HEK293 (cell line): ENCODE measurements around the gene UTP25.

Experiments
- CTCF ChIA-PET: fragments of 350-600 bp; formaldehyde crosslinking; extraction: SDS; loops from one replicate; lab custom pipeline; 2021; ENCODE audit warnings: antibody characterized with exemption; lab: Yijun Ruan, JAX
- POLR2A ChIA-PET: fragments of 300-600 bp; formaldehyde crosslinking; extraction: SDS; loops from one replicate; lab custom pipeline; 2020; ENCODE audit warnings: antibody characterized with exemption, inconsistent platforms; lab: Yijun Ruan, JAX
- H3K27ac ChIP-seq: fragments of 200-500 bp; sonication (Bioruptor generic); 2 replicates; pipeline ENCODE4 v1.5.1; 2014; ENCODE audit warnings: low read depth, low read length, control low read depth, inconsistent platforms; ENCODE audit errors: extremely low read depth
- H3K36me3 ChIP-seq, 2 experiments: fragments of 200-500 bp in 1 of 2; sonication (Bioruptor generic) in 1 of 2; 1 replicate in 1 of 2; 2 replicates in 1 of 2; pipeline ENCODE4 v1.5.1; 2014 to 2017; ENCODE audit warnings: inconsistent platforms in 2 of 2, low read length in 2 of 2; ENCODE audit not compliant: control insufficient read depth in 2 of 2, insufficient read depth in 1 of 2
- H3K4me1 ChIP-seq: fragments of 200-500 bp; sonication (Bioruptor generic); 2 replicates; pipeline ENCODE4 v1.5.1; 2014; ENCODE audit warnings: mild to moderate bottlenecking, low read length, inconsistent platforms; ENCODE audit not compliant: control insufficient read depth, insufficient read depth
- H3K4me3 ChIP-seq: 2 replicates; pipeline ENCODE4 v1.5.1; 2011; ENCODE audit warnings: low read depth, mild to moderate bottlenecking, control low read depth, low read length, moderate library complexity
- H3K9me3 ChIP-seq: fragments of 200-500 bp; sonication (Bioruptor generic); 2 replicates; pipeline ENCODE4 v1.5.1; 2014; ENCODE audit warnings: low read depth, low read length, inconsistent platforms; ENCODE audit not compliant: control insufficient read depth, insufficient read depth
- GLI2 ChIP-seq: fragments of 450-650 bp; formaldehyde crosslinking; IDR thresholded peaks from 2 replicates; pipeline ENCODE4; 2017; ENCODE audit warnings: missing biosample characterization, missing genetic modification characterization, low read depth, borderline replicate concordance
- GLIS1 ChIP-seq: fragments of 450-650 bp; formaldehyde crosslinking; IDR thresholded peaks from 2 replicates; pipeline ENCODE4 v1.5.1; 2016; ENCODE audit warnings: missing biosample characterization, missing genetic modification characterization
- HOXD13 ChIP-seq: sonication (generic); formaldehyde crosslinking; IDR thresholded peaks from 2 replicates; pipeline ENCODE4 v1.8.0; 2022; ENCODE audit warnings: missing genetic modification reagents, borderline replicate concordance
- IKZF3 ChIP-seq: fragments of 450-650 bp; IDR thresholded peaks from 2 replicates; pipeline ENCODE4 v1.5.0; 2018; ENCODE audit warnings: missing biosample characterization, mild to moderate bottlenecking, missing genetic modification characterization, moderate library complexity
- KLF10 ChIP-seq: fragments of 450-650 bp; IDR thresholded peaks from 2 replicates; pipeline ENCODE4 v1.5.1; 2018; ENCODE audit warnings: missing biosample characterization, mild to moderate bottlenecking, missing genetic modification characterization
- KLF7 ChIP-seq: fragments of 450-650 bp; formaldehyde crosslinking; IDR thresholded peaks from 2 replicates; pipeline ENCODE4 v1.5.1; 2016; ENCODE audit warnings: missing biosample characterization, missing genetic modification characterization, borderline replicate concordance
- RBAK ChIP-seq: fragments of 450-650 bp; formaldehyde crosslinking; IDR thresholded peaks from 2 replicates; pipeline ENCODE4 v1.5.1; 2016; ENCODE audit warnings: missing biosample characterization, missing genetic modification characterization
- SCRT2 ChIP-seq: fragments of 450-650 bp; formaldehyde crosslinking; IDR thresholded peaks from 2 replicates; pipeline ENCODE4 v1.5.1; 2016; ENCODE audit warnings: missing biosample characterization, missing genetic modification characterization
- YY2 ChIP-seq: fragments of 450-650 bp; formaldehyde crosslinking; IDR thresholded peaks from 2 replicates; pipeline ENCODE4 v1.5.1; 2016; ENCODE audit warnings: missing biosample characterization, missing genetic modification characterization
- ZEB2 ChIP-seq: fragments of 450-650 bp; formaldehyde crosslinking; IDR thresholded peaks from 2 replicates; pipeline ENCODE4 v1.5.1; 2016; ENCODE audit warnings: missing biosample characterization, missing genetic modification characterization
- ZFHX2 ChIP-seq: fragments of 450-650 bp; formaldehyde crosslinking; conservative IDR thresholded peaks from 2 replicates; pipeline ENCODE4 v1.5.1; 2016; ENCODE audit warnings: missing biosample characterization, missing genetic modification characterization
- ZFP69B ChIP-seq: fragments of 450-650 bp; formaldehyde crosslinking; IDR thresholded peaks from 2 replicates; pipeline ENCODE4 v1.5.1; 2016; ENCODE audit warnings: missing biosample characterization, missing genetic modification characterization
- ZIC2 ChIP-seq: fragments of 450-650 bp; formaldehyde crosslinking; IDR thresholded peaks from 2 replicates; pipeline ENCODE4 v1.5.1; 2016; ENCODE audit warnings: missing biosample characterization, missing genetic modification characterization
- ZNF175 ChIP-seq: fragments of 450-650 bp; formaldehyde crosslinking; IDR thresholded peaks from 2 replicates; pipeline ENCODE4 v1.5.1; 2016; ENCODE audit warnings: missing biosample characterization, missing genetic modification characterization
- ZNF239 ChIP-seq: fragments of 450-650 bp; formaldehyde crosslinking; IDR thresholded peaks from 2 replicates; pipeline ENCODE4 v1.5.1; 2016; ENCODE audit warnings: missing biosample characterization, missing genetic modification characterization
- ZNF24 ChIP-seq: fragments of 450-650 bp; formaldehyde crosslinking; IDR thresholded peaks from 2 replicates; pipeline ENCODE4 v1.5.1; 2016; ENCODE audit warnings: missing biosample characterization, missing genetic modification characterization
- ZNF274 ChIP-seq, 2 experiments: fragments of 200-500 bp in 1 of 2; fragments of 450-650 bp in 1 of 2; sonication (Bioruptor generic) in 1 of 2; formaldehyde crosslinking in 1 of 2; IDR thresholded peaks; 2 replicates each; pipeline versions ENCODE4 v1.5.1 to v1.6.1; 2014 to 2016; ENCODE audit warnings: borderline replicate concordance in 1 of 2, inconsistent platforms in 1 of 2, low read length in 1 of 2, missing biosample characterization in 1 of 2, missing genetic modification characterization in 1 of 2
- ZNF335 ChIP-seq: fragments of 450-650 bp; formaldehyde crosslinking; conservative IDR thresholded peaks from 2 replicates; pipeline ENCODE4 v1.5.1; 2016; ENCODE audit warnings: missing biosample characterization, missing genetic modification characterization
- ZNF37A ChIP-seq: fragments of 450-650 bp; IDR thresholded peaks from 2 replicates; pipeline ENCODE4 v1.5.1; 2018; ENCODE audit warnings: missing biosample characterization, missing genetic modification characterization
- ZNF623 ChIP-seq: fragments of 450-650 bp; formaldehyde crosslinking; IDR thresholded peaks from 2 replicates; pipeline ENCODE4 v1.5.1; 2016; ENCODE audit warnings: missing biosample characterization, missing genetic modification characterization
- ZNF660 ChIP-seq: fragments of 450-650 bp; IDR thresholded peaks from 2 replicates; pipeline ENCODE4 v1.5.1; 2018; ENCODE audit warnings: missing biosample characterization, mild to moderate bottlenecking, missing genetic modification characterization
- ZNF664 ChIP-seq: fragments of 450-650 bp; formaldehyde crosslinking; IDR thresholded peaks from 2 replicates; pipeline ENCODE4 v1.5.1; 2016; ENCODE audit warnings: missing biosample characterization, missing genetic modification characterization
- ZNF777 ChIP-seq: fragments of 450-650 bp; formaldehyde crosslinking; IDR thresholded peaks from 2 replicates; pipeline ENCODE4 v1.5.1; 2017; ENCODE audit warnings: missing biosample characterization, missing genetic modification characterization, borderline replicate concordance
- ZXDB ChIP-seq: fragments of 450-650 bp; formaldehyde crosslinking; IDR thresholded peaks from 2 replicates; pipeline ENCODE4 v1.5.1; 2016; ENCODE audit warnings: missing biosample characterization, missing genetic modification characterization
- TF ChIP-seq, protein P1 (sequence below): fragments of 450-650 bp; formaldehyde crosslinking; IDR thresholded peaks from 2 replicates; pipeline ENCODE4 v1.5.1; 2016; ENCODE audit warnings: missing biosample characterization, missing genetic modification characterization
- TF ChIP-seq, protein P2 (sequence below): fragments of 450-650 bp; formaldehyde crosslinking; IDR thresholded peaks from 2 replicates; pipeline ENCODE4 v1.5.1; 2016; ENCODE audit warnings: missing biosample characterization, missing genetic modification characterization
- TF ChIP-seq, protein P3 (sequence below): fragments of 450-650 bp; formaldehyde crosslinking; IDR thresholded peaks from 2 replicates; pipeline ENCODE4 v1.5.1; 2016; ENCODE audit warnings: missing biosample characterization, missing genetic modification characterization
- TF ChIP-seq, protein P4 (sequence below): fragments of 450-650 bp; formaldehyde crosslinking; IDR thresholded peaks from 2 replicates; pipeline ENCODE4 v1.5.1; 2016; ENCODE audit warnings: missing biosample characterization, missing genetic modification characterization

The UTP25 gene

DNA sequence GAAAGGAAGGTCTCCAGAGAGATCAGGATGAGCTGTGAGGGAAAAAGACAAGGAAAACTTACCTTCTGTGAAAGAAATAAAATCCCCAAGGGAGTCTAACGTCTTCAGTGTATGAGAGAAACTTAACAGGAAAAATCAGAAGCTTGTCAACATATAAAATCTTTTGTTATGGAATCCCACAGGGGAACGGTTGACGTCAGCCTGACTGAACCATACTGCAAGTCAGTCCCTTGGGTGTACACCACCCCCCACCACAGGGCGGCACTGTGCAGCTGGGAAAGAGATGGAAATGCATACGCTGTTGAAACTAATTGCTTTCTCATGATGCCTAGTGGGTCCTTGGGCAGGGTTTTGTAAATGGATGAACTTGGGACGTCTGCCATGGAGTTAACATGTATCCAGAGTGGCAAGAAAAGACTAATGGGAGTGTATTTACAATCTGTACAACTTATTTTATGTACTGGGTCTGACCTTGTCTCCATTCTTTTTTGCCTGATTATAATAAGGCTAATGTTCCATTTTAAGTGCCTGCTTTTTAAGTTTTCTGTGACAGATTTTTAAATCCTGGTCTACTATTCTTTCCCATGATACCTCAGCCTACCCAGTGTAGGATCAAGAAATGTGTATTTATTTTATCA, 22.7 kb downstream of the UTP25 start (continued):
- TF ChIP-seq, protein P1, sequence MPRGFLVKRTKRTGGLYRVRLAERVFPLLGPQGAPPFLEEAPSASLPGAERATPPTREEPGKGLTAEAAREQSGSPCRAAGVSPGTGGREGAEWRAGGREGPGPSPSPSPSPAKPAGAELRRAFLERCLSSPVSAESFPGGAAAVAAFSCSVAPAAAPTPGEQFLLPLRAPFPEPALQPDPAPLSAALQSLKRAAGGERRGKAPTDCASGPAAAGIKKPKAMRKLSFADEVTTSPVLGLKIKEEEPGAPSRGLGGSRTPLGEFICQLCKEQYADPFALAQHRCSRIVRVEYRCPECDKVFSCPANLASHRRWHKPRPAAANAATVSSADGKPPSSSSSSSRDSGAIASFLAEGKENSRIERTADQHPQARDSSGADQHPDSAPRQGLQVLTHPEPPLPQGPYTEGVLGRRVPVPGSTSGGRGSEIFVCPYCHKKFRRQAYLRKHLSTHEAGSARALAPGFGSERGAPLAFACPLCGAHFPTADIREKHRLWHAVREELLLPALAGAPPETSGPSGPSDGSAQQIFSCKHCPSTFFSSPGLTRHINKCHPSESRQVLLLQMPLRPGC (tag by site-specific recombination) = 0 out of 2 replicates have a peak, but pooled peaks have one; percentile 35
- TF ChIP-seq ZXDB (tag by site-specific recombination) (0 out of 2 replicates have a peak, but pooled peaks have one; percentile 30), ZIC2 (tag by site-specific recombination) (no peak), ZNF175 (tag by site-specific recombination) (no peak), SCRT2 (tag by site-specific recombination) (peak; percentile 35; the same call in 1 of the 2 replicates), ZNF623 (tag by site-specific recombination) (no peak), ZNF660 (tag by site-specific recombination) (peak; percentile 91), IKZF3 (peak; percentile 60), ZNF37A (tag by site-specific recombination) (no peak), ZNF239 (tag by site-specific recombination) (no peak), ZNF24 (tag by site-specific recombination) (0 out of 2 replicates have a peak, but pooled peaks have one; percentile 48), HOXD13 (CRISPR knock-in tag) (no peak), ZFHX2 (tag by site-specific recombination) (no peak), ZEB2 (peak; percentile 76; the same call in 1 of the 2 replicates), KLF7 (tag by site-specific recombination) (no peak)
- TF ChIP-seq, protein P2, sequence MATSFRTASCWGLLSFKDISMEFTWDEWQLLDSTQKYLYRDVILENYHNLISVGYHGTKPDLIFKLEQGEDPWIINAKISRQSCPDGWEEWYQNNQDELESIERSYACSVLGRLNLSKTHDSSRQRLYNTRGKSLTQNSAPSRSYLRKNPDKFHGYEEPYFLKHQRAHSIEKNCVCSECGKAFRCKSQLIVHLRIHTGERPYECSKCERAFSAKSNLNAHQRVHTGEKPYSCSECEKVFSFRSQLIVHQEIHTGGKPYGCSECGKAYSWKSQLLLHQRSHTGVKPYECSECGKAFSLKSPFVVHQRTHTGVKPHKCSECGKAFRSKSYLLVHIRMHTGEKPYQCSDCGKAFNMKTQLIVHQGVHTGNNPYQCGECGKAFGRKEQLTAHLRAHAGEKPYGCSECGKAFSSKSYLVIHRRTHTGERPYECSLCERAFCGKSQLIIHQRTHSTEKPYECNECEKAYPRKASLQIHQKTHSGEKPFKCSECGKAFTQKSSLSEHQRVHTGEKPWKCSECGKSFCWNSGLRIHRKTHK = no peak
- TF ChIP-seq, all 188 proteins: peak for 41

DNA sequence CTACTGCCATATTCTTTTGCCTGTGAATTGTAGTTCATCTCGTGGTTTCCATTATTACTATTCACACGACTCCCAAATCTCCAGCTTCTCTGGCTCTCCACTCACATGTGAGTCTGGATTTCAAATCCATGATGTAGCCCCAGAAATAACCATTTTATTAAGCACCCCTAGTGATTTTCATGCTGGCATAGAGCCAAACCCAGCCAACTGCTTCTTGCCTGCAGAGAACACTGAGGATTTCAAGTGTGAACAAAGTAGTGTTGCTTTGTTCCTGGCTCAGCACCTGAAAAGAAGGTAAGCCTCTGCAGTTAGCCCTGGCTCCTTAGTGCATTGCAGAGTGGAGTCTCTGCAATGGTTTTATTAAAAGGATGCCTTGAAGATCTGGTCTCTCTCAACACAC, 25.9 kb downstream of the UTP25 start:
- ChIA-PET POLR2A (interaction anchor here (0.6 to 0.9 kb wide), 3 partner anchors 9 to 137 kb away, joined by 3 read pairs; no protein-coding TSS in a partner anchor), CTCF (interaction anchor here (0.7 to 1.3 kb wide), 3 partner anchors 261 to 458 kb away, joined by 3 to 4 read pairs (median 3); no protein-coding TSS in a partner anchor)
- Histone ChIP-seq H3K4me1 (0 out of 2 replicates have a peak, but pooled peaks cover 5% of the 10 kb centered on the region), H3K9me3 (no peaks in the 10 kb centered on the region), H3K4me3 (no peak overlapping the region), H3K36me3 (peaks cover 11 to 43% of the 10 kb centered on the region in 2 experiments; a peak in 2 of 3 replicates), H3K27ac (no peak overlapping the region)
- TF ChIP-seq ZNF335 (tag by site-specific recombination) (no peak), YY2 (tag by site-specific recombination) (no peak), ZNF623 (tag by site-specific recombination) (no peak), ZNF660 (tag by site-specific recombination) (no peak)

DNA sequence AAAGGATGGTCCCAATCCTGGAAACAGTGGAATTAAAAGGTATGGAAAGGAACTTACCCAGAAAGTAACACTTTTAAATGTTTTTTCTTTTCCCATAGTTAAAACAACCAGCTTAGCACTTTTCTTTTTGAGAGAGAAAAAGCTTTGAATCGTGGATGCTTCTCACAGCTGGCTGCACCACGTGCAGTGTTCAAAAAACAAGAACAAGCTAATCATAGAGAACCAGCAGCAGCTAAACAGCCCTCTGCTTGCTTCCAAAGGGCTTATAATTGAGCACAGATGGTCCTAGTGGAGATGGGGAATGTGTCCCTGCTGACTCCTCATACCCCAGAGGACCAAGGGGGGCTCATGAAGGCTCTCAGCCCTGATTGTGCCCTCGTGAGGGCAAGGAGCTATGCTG, 26.4 kb downstream of the UTP25 start:
- peaks cover 11 to 43% of the 10 kb centered on the region in 2 experiments; a peak in 2 of 3 replicates for H3K36me3 ChIP-seq
- CTCF ChIA-PET = interaction anchor here (0.6 to 2.0 kb wide), 4 partner anchors 135 to 289 kb away, joined by 3 to 10 read pairs (median 3); no protein-coding TSS in a partner anchor
- TF ChIP-seq ZNF274 (IDR thresholded peaks at IDR 0.05; ENCODE audit: low read length) = no peak
- TF ChIP-seq ZNF274 (tag by site-specific recombination; IDR thresholded peaks at IDR 0.05; ENCODE audit: borderline replicate concordance) = no peak
- TF ChIP-seq KLF10 = no peak
- TF ChIP-seq, protein P3, sequence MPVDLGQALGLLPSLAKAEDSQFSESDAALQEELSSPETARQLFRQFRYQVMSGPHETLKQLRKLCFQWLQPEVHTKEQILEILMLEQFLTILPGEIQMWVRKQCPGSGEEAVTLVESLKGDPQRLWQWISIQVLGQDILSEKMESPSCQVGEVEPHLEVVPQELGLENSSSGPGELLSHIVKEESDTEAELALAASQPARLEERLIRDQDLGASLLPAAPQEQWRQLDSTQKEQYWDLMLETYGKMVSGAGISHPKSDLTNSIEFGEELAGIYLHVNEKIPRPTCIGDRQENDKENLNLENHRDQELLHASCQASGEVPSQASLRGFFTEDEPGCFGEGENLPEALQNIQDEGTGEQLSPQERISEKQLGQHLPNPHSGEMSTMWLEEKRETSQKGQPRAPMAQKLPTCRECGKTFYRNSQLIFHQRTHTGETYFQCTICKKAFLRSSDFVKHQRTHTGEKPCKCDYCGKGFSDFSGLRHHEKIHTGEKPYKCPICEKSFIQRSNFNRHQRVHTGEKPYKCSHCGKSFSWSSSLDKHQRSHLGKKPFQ (tag by site-specific recombination) = no peak
- no peak for TF ChIP-seq GLIS1 (tag by site-specific recombination)
- no peak for TF ChIP-seq GLI2 (tag by site-specific recombination)
- TF ChIP-seq, protein P4, sequence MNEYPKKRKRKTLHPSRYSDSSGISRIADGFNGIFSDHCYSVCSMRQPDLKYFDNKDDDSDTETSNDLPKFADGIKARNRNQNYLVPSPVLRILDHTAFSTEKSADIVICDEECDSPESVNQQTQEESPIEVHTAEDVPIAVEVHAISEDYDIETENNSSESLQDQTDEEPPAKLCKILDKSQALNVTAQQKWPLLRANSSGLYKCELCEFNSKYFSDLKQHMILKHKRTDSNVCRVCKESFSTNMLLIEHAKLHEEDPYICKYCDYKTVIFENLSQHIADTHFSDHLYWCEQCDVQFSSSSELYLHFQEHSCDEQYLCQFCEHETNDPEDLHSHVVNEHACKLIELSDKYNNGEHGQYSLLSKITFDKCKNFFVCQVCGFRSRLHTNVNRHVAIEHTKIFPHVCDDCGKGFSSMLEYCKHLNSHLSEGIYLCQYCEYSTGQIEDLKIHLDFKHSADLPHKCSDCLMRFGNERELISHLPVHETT (tag by site-specific recombination) = no peak
- TF ChIP-seq RBAK (tag by site-specific recombination) = no peak
- no peak for TF ChIP-seq ZNF664
- no peak for TF ChIP-seq ZNF777 (tag by site-specific recombination)
- no peak for TF ChIP-seq ZFP69B

More for the DNA sequence above, 26.4 kb downstream of the UTP25 start:
- 0 out of 2 replicates have a peak, but pooled peaks cover 5% of the 10 kb centered on the region for H3K4me1 ChIP-seq
- H3K27ac ChIP-seq = no peak overlapping the region
- H3K4me3 ChIP-seq = no peak overlapping the region
- POLR2A ChIA-PET = interaction anchor here (0.9 kb wide), 1 partner anchor 9 kb away, joined by 3 read pairs; no protein-coding TSS in a partner anchor
- no peaks in the 10 kb centered on the region for H3K9me3 ChIP-seq
